ENCODE measurements around the gene CHP2. TPM values are rescaled to one million over a fixed set of nuclear protein-coding genes. Genes with fewer than 3 reads are reported as not detected.
"Not testable (repeated sequence)": the region's sequence is repeated elsewhere in the genome, so short reads cannot be mapped to it uniquely, and the experiment has no call there.

The CHP2 gene
- total and polyA plus RNA-seq, 7 donors, result 0.28 to 385 (median 174) TPM; not detected in 3

DNA sequence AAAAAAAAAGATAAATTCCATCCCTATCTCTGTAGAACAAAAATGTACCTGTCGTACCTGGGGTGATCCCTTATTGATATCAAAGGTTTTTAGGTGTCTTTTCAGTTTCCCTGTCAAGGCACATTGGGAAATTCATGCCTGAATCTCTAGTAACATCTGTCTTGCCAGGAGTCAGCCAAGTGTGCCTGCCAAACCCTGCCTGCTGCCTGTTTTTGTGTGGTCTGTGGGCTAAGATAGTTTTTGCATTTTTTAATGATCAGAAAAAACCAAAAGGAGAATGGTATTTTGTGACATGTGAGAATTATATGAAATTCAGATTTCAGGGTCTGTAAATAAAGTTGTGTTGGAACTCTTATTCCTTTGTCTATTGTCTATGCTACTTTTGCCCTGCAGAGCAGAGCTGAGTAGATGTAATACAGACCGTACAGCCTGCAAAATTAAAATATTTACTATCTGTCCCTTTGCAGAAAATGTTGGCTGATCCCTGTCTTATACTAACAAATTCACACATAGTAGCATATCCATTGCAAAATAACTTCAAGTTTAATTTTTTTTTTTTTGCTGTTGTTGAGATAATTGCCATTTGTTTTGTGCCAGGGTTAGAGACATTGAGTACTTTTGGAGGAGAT lies 13.0 kb upstream of the CHP2 start:
- H3K36me3 ChIP-seq, result no peaks in the 10 kb centered on the region
- no peak overlapping the region for H3K4me3 ChIP-seq
- no peaks in the 10 kb centered on the region for H3K9me3 ChIP-seq
- no peak overlapping the region for H3K27ac ChIP-seq
- no peaks in the 10 kb centered on the region for H3K4me1 ChIP-seq
- intact Hi-C loops (cut with DNase I), result no loop called here
- DNase-seq, result no peak
- no peak for TF ChIP-seq POLR2A (IDR thresholded peaks at IDR 0.05)
- peaks cover 0 to 16% (median 0%) of the 10 kb centered on the region in 3 donors for H3K27me3 ChIP-seq
- WGBS, 2 donors, result 68 to 74% methylated on average over 2 of the region's 2 CpGs

DNA sequence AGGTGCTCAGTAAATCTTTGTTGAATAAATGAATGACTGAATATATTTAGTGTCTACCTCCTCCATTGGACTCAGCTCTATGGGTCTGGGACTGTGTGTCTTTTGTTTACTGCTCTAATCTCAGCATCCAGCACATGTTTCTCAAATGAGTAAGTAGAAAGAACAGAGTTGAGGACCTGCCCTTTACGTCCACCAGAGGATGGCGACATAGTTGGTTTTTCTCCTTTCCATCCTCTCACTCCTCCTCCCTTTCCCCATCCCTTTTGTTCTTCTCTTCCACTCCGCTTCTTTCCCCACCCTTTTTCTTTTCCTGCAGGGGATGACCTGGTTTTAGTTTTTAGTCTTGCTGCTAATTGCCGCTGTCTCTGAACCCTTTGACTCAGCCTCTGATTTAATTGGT lies 12.1 kb upstream of the CHP2 start:
- no peak for DNase-seq
- Histone ChIP-seq H3K27me3 (peaks cover 0 to 16% (median 0%) of the 10 kb centered on the region in 3 donors), H3K4me1 (no peaks in the 10 kb centered on the region), H3K9me3 (no peaks in the 10 kb centered on the region), H3K36me3 (no peaks in the 10 kb centered on the region), H3K27ac (no peak overlapping the region), H3K4me3 (no peak overlapping the region)
- WGBS, 2 donors, result 57 to 59% methylated on average over 4 of the region's 4 CpGs
- intact Hi-C loops (cut with DNase I), result no loop called here
- TF ChIP-seq POLR2A (IDR thresholded peaks at IDR 0.05) (no peak), EP300 (IDR thresholded peaks at IDR 0.05) (no peak), POLR2AphosphoS5 (IDR thresholded peaks at IDR 0.05) (no peak)
- TF ChIP-seq, protein P1, sequence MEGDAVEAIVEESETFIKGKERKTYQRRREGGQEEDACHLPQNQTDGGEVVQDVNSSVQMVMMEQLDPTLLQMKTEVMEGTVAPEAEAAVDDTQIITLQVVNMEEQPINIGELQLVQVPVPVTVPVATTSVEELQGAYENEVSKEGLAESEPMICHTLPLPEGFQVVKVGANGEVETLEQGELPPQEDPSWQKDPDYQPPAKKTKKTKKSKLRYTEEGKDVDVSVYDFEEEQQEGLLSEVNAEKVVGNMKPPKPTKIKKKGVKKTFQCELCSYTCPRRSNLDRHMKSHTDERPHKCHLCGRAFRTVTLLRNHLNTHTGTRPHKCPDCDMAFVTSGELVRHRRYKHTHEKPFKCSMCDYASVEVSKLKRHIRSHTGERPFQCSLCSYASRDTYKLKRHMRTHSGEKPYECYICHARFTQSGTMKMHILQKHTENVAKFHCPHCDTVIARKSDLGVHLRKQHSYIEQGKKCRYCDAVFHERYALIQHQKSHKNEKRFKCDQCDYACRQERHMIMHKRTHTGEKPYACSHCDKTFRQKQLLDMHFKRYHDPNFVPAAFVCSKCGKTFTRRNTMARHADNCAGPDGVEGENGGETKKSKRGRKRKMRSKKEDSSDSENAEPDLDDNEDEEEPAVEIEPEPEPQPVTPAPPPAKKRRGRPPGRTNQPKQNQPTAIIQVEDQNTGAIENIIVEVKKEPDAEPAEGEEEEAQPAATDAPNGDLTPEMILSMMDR (IDR thresholded peaks at IDR 0.05), result no peak

DNA sequence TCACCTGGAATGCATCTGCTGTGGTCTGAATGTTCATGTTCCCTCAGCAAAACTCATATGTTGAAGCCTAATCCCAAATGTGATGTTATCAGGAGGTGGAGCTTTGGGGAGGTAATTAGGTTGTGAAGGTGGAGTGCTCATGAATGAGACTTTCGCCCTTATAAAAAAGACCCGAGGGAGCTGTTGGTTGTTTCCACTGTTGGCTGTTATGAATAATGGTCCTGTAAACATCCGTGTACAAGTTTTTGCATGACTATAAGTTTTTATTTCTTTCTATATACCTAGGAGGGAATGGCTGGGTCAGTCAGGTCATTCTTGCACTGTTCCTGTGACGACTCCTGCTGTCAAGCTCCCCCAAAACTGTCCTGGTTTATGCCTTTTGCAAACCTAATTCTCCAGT lies 9.6 kb upstream of the CHP2 start:
- H3K27ac ChIP-seq, result no peak overlapping the region
- TF ChIP-seq, protein P1 (IDR thresholded peaks at IDR 0.05), result no peak
- TF ChIP-seq POLR2AphosphoS5 (IDR thresholded peaks at IDR 0.05) (no peak), EP300 (IDR thresholded peaks at IDR 0.05) (no peak), POLR2A (IDR thresholded peaks at IDR 0.05) (no peak)
- intact Hi-C loops (cut with DNase I), result no loop called here
- H3K9me3 ChIP-seq, result no peaks in the 10 kb centered on the region
- no peak for DNase-seq
- 12 to 70% methylated on average over 4 of the region's 4 CpGs for WGBS, 2 donors
- H3K4me3 ChIP-seq, result no peak overlapping the region
- peaks cover 0 to 11% (median 0%) of the 10 kb centered on the region in 3 donors for H3K27me3 ChIP-seq
- H3K4me1 ChIP-seq, result no peaks in the 10 kb centered on the region
- H3K36me3 ChIP-seq, result no peaks in the 10 kb centered on the region

DNA sequence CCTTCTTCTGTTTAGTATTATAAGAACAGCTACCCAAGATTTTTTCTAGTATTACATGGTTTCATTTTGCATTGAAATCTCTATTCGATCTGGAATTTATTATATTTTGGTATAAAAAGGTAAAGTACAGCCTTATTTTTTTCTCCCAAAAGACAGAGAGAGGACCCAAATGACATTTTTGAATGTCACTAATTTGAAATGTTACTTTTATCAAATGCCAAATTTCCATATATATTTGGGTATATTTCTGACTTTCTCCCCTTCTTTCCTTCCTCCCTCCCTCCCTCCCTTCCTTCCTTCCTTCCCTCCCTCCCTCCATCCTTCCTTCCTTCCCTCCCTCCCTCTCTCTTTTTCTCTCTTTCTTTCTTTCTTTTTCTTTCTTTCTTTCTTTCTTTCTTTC lies 6.2 kb upstream of the CHP2 start:
- WGBS, 2 donors, result 92 to 93% methylated on average over 1 of the region's 1 CpG
- no peak for TF ChIP-seq EP300 (IDR thresholded peaks at IDR 0.05)
- no peak for TF ChIP-seq POLR2AphosphoS5 (IDR thresholded peaks at IDR 0.05)
- TF ChIP-seq POLR2A (IDR thresholded peaks at IDR 0.05), result no peak
- TF ChIP-seq, protein P1 (IDR thresholded peaks at IDR 0.05), result no peak
- no peak for DNase-seq

DNA sequence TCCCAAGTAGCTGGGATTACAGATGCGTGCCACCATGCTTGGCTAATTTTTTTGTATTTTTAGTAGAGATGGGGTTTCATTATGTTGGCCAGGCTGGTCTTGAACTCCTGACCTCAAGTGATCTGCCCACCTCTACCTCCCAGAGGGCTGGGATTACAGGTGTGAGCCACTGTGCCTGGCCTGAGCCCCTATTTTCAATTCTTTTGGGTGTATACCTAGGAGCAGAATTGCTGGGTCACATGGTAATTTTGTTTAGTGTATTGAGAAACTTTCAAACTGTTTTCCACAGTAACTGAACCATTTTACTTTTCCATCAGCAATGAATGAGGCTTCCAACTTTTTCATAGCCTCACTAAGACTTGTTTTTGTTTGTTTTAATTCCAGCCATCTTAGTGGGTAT lies 3.8 kb upstream of the CHP2 start:
- peaks cover 18 to 28% (median 22%) of the 10 kb centered on the region in 3 donors for H3K27me3 ChIP-seq
- not testable (repeated sequence) for H3K9me3 ChIP-seq

More for the DNA sequence above, 6.2 kb upstream of the CHP2 start:
- no peaks in the 10 kb centered on the region for H3K36me3 ChIP-seq
- intact Hi-C loops (cut with DNase I), result no loop called here
- H3K27ac ChIP-seq, result no peak overlapping the region
- no peaks in the 10 kb centered on the region for H3K9me3 ChIP-seq
- no peaks in the 10 kb centered on the region for H3K4me1 ChIP-seq
- H3K27me3 ChIP-seq, result peaks cover 0 to 13% (median 0%) of the 10 kb centered on the region in 3 donors
- H3K4me3 ChIP-seq, result no peak overlapping the region

More for the DNA sequence above, 3.8 kb upstream of the CHP2 start:
- H3K36me3 ChIP-seq; H3K27ac ChIP-seq; DNase-seq; intact Hi-C loops (cut with DNase I); H3K4me3 ChIP-seq: not testable (repeated sequence)
- peaks cover 0 to 15% (median 9%) of the 10 kb centered on the region in 4 donors for H3K4me1 ChIP-seq
- WGBS, 2 donors, result 83 to 93% methylated on average over 1 of the region's 1 CpG

Data from sigmoid colon (tissue), 7 donors.